Thyroid gland (tissue), 4 donors: ENCODE results near the gene CDCA4. TPM values are rescaled to one million over a fixed set of nuclear protein-coding genes. Genes with fewer than 3 reads are reported as not detected.

Experiments used
- DNase-seq, 2 donors: peaks; one replicate each; pipeline ENCODE4 v3.0.0-alpha.2; 2019
- H3K27ac ChIP-seq, 3 donors: fragments of 200-600 bp; sonication (generic); 1 replicate in 2 of 3; 2 replicates in 1 of 3; pipeline ENCODE4 v1.5.1; 2016 to 2019; ENCODE audit warnings: mild to moderate bottlenecking in 1 of 3, moderate library complexity in 1 of 3
- H3K27me3 ChIP-seq: fragments of 200-600 bp; sonication (generic); one replicate; pipeline ENCODE4 v1.5.1; 2019
- H3K36me3 ChIP-seq, 2 donors: fragments of 200-600 bp; sonication (generic); one replicate each; pipeline ENCODE4 v1.5.1; 2016 to 2019
- H3K4me1 ChIP-seq, 2 donors: fragments of 200-600 bp; sonication (generic); one replicate each; pipeline ENCODE4 v1.5.1; 2017 to 2019
- H3K4me3 ChIP-seq, 3 donors: fragments of 200-600 bp; sonication (generic); replicated peaks in 1 of 3; 1 replicate in 2 of 3; 2 replicates in 1 of 3; pipeline ENCODE4 v1.5.1; 2016; ENCODE audit warnings: mild to moderate bottlenecking in 1 of 3
- H3K9me3 ChIP-seq: fragments of 200-600 bp; sonication (generic); one replicate; pipeline ENCODE4 v1.5.1; 2017
- CTCF ChIP-seq, 6 experiments: fragments of 200-600 bp in 3 of 6; fragments of 450-650 bp in 3 of 6; sonication (generic) in 3 of 6; IDR thresholded peaks; one replicate each; pipeline ENCODE4 v1.5.1; 2016 to 2019; ENCODE audit warnings: antibody characterized with exemption in 6 of 6, mild to moderate bottlenecking in 2 of 6, inconsistent platforms in 1 of 6, moderate library complexity in 1 of 6
- POLR2A ChIP-seq, 2 donors: fragments of 450-650 bp; IDR thresholded peaks; one replicate each; pipeline ENCODE4 v1.6.1; 2017; ENCODE audit warnings: antibody characterized with exemption in 2 of 2, mild to moderate bottlenecking in 2 of 2, moderate library complexity in 1 of 2
- WGBS, 2 donors: methylation state at CpG; one replicate each; pipeline ENCODE4 v1.1.5; 2017; 5-methylcytosine and 5-hydroxymethylcytosine counted together
- intact Hi-C: fragments of 100-400 bp; cut with DNase I; formaldehyde crosslinking; loops from one replicate; pipeline ENCODE4 v1.15.1; 2023
- total RNA-seq, 4 donors: library from RNA; depleted of rRNA; stranded (reverse); fragments of >200 nt; gene quantifications; one replicate each; pipeline ENCODE4 v1.2.3, GENCODE V29; 2016

The CDCA4 gene
- total RNA-seq, 4 donors from 2014 or later = 5.8 to 8.1 (median 7.3) TPM

- Histone ChIP-seq H3K9me3 (no peaks in the 10 kb centered on the region), H3K27me3 (no peaks in the 10 kb centered on the region), H3K27ac (peak overlapping the region in 2 of 3 donors; percentile 84 to 94), H3K36me3 (no peaks in the 10 kb centered on the region), H3K4me3 (no peak overlapping the region), H3K4me1 (peaks cover 52 to 97% of the 10 kb centered on the region in 2 donors)
- TF ChIP-seq CTCF (IDR thresholded peaks at IDR 0.05) = no peak
- TF ChIP-seq POLR2A (IDR thresholded peaks at IDR 0.05) = no peak
- no peak for DNase-seq
- intact Hi-C loops = loop anchor here (2.0 to 10.0 kb wide), 3 partner anchors 72 to 150 kb away; no protein-coding TSS in a partner anchor
- WGBS, 2 donors = 90 to 94% methylated on average over 14 of the region's 14 CpGs
These were observed 46.1 kb downstream of the CDCA4 start for GRCh38 chr14:104974665-104975390.

- Histone ChIP-seq H3K4me3 (no peak overlapping the region), H3K9me3 (no peaks in the 10 kb centered on the region), H3K27me3 (no peaks in the 10 kb centered on the region), H3K4me1 (peaks cover 53 to 92% of the 10 kb centered on the region in 2 donors), H3K36me3 (no peaks in the 10 kb centered on the region), H3K27ac (peak overlapping the region; percentile 78 to 94 (median 84))
- 54 to 64% methylated on average over 13 of the region's 13 CpGs for WGBS, 2 donors
- DNase-seq = no peak
- TF ChIP-seq CTCF (IDR thresholded peaks at IDR 0.05) (no peak), POLR2A (IDR thresholded peaks at IDR 0.05) (no peak)
- intact Hi-C loops = loop anchor here (2.0 to 10.0 kb wide), 2 partner anchors 73 to 149 kb away; no protein-coding TSS in a partner anchor
These were observed 46.7 kb downstream of the CDCA4 start for GRCh38 chr14:104974146-104974541.

GRCh38 chr14:104973385-104974145, 47.3 kb downstream of the CDCA4 start:
- intact Hi-C loops = loop anchor here (2.0 to 10.0 kb wide), 2 partner anchors 73 to 149 kb away; no protein-coding TSS in a partner anchor
- H3K9me3 ChIP-seq = no peaks in the 10 kb centered on the region
- H3K27ac ChIP-seq = peak overlapping the region; percentile 78 to 94 (median 84)
- peaks cover 59 to 92% of the 10 kb centered on the region in 2 donors for H3K4me1 ChIP-seq
- H3K36me3 ChIP-seq = no peaks in the 10 kb centered on the region
- DNase-seq = peak; percentile 74
- H3K4me3 ChIP-seq = peak overlapping the region in 1 of 3 donors; percentile 15
- 26 to 33% methylated on average over 13 of the region's 23 CpGs for WGBS, 2 donors
- no peaks in the 10 kb centered on the region for H3K27me3 ChIP-seq
- TF ChIP-seq CTCF (IDR thresholded peaks at IDR 0.05) (no peak), POLR2A (IDR thresholded peaks at IDR 0.05) (no peak)

- H3K4me1 ChIP-seq = peaks cover 64 to 94% of the 10 kb centered on the region in 2 donors
- no peaks in the 10 kb centered on the region for H3K27me3 ChIP-seq
- WGBS, 2 donors = 11 to 43% methylated on average over 5 to 11 of the region's 12 CpGs
- H3K36me3 ChIP-seq = no peaks in the 10 kb centered on the region
- H3K4me3 ChIP-seq = no peak overlapping the region
- no peak for TF ChIP-seq CTCF (IDR thresholded peaks at IDR 0.05)
- TF ChIP-seq POLR2A (IDR thresholded peaks at IDR 0.05) = no peak
- no peaks in the 10 kb centered on the region for H3K9me3 ChIP-seq
- intact Hi-C loops = loop anchor here (10.0 kb wide), 1 partner anchor 148 kb away; no protein-coding TSS in a partner anchor
- DNase-seq = peak; percentile 86 to 88
- H3K27ac ChIP-seq = peak overlapping the region; percentile 78 to 94 (median 84)
These were observed 47.8 kb downstream of the CDCA4 start for GRCh38 chr14:104973135-104973384.
